NK-92 (cell line): Measurements from ENCODE around the gene SLC49A3.
A peak's percentile ranks its signal among the peaks of the same experiment; 100 is the strongest.
"Not testable (repeated sequence)": the region's sequence is repeated elsewhere in the genome, so short reads cannot be mapped to it uniquely, and the experiment has no call there.

Experiments
- DNase-seq: peaks from one replicate; lab custom pipeline; 2025; ENCODE audit not compliant: unreplicated experiment; lab: John Stamatoyannopoulos, UW

SLC49A3 gene

GRCh38 chr4:722169-722725 lies 33.3 kb upstream of the SLC49A3 start:
- no peak for DNase-seq

- no peak for DNase-seq
Observed at GRCh38 chr4:721261-722168, 32.6 kb upstream of the SLC49A3 start.

GRCh38 chr4:720111-720860 lies 31.3 kb upstream of the SLC49A3 start:
- no peak for DNase-seq

- no peak for DNase-seq
Observed at GRCh38 chr4:718460-718859, 29.5 kb upstream of the SLC49A3 start.

GRCh38 chr4:717601-718320 lies 28.8 kb upstream of the SLC49A3 start:
- no peak for DNase-seq

GRCh38 chr4:714087-714486 lies 25.1 kb upstream of the SLC49A3 start:
- no peak for DNase-seq

GRCh38 chr4:712916-713632 lies 24.1 kb upstream of the SLC49A3 start:
- no peak for DNase-seq

- DNase-seq, result no peak
Observed at GRCh38 chr4:712093-712492, 23.1 kb upstream of the SLC49A3 start.

GRCh38 chr4:710916-711315 lies 22.0 kb upstream of the SLC49A3 start:
- no peak for DNase-seq

GRCh38 chr4:710116-710515 lies 21.2 kb upstream of the SLC49A3 start:
- DNase-seq, result no peak

GRCh38 chr4:709348-709747 lies 20.4 kb upstream of the SLC49A3 start:
- DNase-seq, result no peak

- DNase-seq, result no peak
Observed at GRCh38 chr4:708631-708933, 19.6 kb upstream of the SLC49A3 start.

GRCh38 chr4:707929-708630 lies 19.1 kb upstream of the SLC49A3 start:
- DNase-seq, result no peak

- no peak for DNase-seq
Observed at GRCh38 chr4:706834-707598, 18.1 kb upstream of the SLC49A3 start.

- not testable (repeated sequence) for DNase-seq
Observed at GRCh38 chr4:706083-706633, 17.2 kb upstream of the SLC49A3 start.

GRCh38 chr4:705278-706082 lies 16.5 kb upstream of the SLC49A3 start, which contains the start of gene PCGF3:
Gene PCGF3 (plus strand): TSS chr4:705832. CDS start chr4:733681, 27,849 bp downstream.
- peak; percentile 71 for DNase-seq

- no peak for DNase-seq
Observed at GRCh38 chr4:704971-705277, 16.0 kb upstream of the SLC49A3 start.

- no peak for DNase-seq
Observed at GRCh38 chr4:704198-704891, 15.4 kb upstream of the SLC49A3 start.
